ENCODE results near the gene AGTR2.
"Not testable (repeated sequence)": the region's sequence is repeated elsewhere in the genome, so short reads cannot be mapped to it uniquely, and the experiment has no call there.

The AGTR2 gene, protein sequence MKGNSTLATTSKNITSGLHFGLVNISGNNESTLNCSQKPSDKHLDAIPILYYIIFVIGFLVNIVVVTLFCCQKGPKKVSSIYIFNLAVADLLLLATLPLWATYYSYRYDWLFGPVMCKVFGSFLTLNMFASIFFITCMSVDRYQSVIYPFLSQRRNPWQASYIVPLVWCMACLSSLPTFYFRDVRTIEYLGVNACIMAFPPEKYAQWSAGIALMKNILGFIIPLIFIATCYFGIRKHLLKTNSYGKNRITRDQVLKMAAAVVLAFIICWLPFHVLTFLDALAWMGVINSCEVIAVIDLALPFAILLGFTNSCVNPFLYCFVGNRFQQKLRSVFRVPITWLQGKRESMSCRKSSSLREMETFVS

DNA sequence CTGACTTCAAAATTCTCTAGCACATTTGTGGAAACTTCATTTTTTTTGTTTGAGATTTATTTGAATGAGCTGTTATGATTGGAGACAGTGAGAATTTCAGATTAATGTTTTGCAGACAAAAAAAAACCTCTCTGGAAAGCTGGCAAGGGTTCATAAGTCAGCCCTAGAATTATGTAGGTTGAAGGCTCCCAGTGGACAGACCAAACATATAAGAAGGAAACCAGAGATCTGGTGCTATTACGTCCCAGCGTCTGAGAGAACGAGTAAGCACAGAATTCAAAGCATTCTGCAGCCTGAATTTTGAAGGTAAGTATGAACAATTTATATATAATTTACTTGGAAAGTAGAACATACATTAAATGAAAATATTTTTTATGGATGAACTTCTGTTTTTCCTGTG is at the start of gene AGTR2:
TSS of gene AGTR2 (plus strand) at position 234 of the 400 bp plus-strand sequence. CDS start 1,537 bp downstream, outside the sequence.
- DNase-seq: no peak

DNA sequence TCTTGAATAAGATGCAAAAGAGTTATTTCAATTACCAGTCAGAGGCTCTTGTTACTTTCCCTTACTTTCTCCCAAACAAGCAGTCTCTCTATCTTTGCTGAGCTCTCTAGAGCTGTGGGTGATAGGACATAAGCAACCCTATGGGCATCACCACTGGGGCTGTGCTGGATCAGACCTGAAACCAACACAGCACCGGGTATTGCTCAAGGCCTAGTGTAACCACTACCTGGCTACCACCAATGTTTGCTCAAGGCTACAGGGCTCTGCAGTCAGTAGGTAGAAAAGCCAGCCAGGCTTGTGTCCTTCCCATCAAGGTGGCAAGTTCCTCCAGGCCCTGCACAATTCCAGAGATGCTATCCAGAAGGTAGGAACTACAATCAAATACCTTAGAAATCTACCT is 35.3 kb upstream of the AGTR2 start:
- no peak for DNase-seq

DNA sequence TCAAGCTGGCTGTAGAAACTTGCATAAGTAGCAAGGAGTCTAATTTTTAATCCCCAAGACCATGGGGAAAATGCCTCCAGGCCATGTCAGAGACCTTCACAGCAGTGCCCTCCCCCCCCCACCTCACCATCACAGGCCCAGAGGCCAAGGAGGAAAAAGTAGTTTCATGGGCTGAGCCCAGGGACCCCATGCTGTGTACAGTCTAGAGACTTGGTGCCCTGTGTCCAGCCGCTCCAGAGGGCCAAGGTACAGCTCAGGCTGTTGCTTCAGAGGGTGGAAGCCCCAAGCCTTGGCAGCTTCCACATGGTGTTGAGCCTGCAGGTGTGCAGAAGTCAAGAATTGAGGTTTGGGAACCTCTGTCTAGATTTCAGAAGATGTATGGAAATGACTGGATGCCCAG is 29.3 kb upstream of the AGTR2 start:
- not testable (repeated sequence) for DNase-seq

DNA sequence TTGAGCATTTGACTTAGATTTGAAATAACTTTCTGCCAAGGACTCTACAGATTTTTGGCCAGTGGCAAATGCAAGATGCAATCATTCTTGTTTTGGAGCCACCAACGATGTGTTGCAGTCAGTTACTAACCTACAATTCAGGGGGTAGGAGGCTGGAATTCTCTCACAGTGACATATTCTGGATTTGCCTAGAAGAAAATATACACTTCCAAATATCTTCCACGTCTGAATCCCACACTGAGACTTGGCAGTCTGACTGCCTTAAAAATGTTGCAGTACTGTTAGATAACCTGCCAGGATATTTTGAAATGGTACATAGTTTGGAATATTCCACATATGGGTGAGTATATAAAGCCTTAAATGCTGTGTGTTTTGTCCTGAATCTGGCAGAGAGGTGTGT is 27.6 kb upstream of the AGTR2 start:
- no peak for DNase-seq

DNA sequence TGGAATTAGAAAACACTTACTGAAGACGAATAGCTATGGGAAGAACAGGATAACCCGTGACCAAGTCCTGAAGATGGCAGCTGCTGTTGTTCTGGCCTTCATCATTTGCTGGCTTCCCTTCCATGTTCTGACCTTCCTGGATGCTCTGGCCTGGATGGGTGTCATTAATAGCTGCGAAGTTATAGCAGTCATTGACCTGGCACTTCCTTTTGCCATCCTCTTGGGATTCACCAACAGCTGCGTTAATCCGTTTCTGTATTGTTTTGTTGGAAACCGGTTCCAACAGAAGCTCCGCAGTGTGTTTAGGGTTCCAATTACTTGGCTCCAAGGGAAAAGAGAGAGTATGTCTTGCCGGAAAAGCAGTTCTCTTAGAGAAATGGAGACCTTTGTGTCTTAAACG is 2.4 kb downstream of the AGTR2 start:
- no peak for DNase-seq

DNA sequence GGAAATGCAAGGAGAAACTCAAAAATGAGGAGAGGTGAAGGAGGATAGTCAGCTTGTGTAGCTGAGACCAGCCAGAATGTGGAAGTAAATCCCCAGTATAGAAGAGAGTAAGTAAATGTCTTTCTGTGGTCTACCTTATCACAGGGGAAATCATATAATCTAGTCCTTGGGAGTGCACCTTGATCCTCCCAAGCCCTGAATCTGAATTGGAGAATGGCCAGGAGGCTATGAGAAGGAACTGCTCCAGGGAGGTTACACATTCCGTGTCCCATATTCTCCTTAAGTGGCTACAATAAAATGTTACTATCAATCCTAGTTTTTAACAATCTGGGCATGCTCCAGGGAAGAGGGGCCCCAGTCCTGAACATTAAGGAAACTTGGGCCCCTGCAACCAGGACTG is 10.8 kb downstream of the AGTR2 start:
- DNase-seq: no peak

DNA sequence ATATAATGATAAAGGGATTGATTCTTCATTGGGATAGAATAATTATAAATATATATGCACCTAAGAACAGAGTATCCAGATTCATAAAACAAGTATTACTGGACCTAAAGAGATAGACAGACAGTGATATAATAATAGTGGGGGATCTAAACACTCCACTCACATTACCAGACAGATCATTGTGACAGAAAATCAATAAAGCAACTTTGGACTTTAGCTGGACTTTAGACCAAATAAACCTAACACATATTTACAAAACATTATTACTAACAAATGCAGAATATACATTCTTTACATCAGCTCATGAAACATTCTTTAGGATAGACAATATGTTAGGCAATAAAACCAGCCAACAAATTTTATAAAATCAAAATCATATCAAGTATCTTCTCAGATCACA is 14.6 kb downstream of the AGTR2 start:
- no peak for DNase-seq

DNA sequence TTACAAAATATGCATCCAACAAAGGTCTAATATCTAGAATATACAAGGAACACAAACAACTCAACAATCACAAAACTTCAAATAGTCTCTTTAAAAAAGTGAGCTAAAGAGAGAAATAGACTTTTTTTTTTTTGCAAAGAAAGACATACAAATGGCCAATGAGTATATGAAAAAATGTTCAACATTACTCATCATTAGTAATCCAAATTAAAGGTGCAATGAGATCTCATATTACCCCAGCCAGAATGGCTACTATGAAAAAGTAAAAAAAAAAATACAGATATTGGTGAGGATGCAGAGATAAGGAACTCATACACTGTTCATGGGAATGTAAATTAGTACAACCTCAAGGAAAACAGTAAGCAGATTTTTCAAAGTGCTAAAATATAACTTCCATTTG is 24.1 kb downstream of the AGTR2 start:
- no peak for DNase-seq

DNA sequence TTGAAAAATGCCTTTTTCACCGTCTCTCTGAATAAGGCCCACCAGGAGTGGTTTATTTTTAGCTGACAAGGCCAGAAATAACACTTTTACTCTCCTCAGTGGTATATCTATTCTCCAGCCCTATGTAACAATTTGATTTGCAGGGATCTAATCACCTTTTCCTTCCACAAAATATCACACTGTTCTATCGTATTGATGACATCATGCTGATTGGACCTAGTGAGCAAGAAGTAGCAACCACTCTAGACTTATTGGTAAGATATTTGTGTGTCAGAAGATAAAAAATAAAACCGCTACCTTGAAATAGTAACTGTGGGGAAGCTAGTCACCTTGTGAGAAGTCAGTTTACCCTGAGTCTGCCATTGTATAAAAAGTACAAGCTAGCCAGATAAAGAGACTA is 27.7 kb downstream of the AGTR2 start:
- no peak for DNase-seq

DNA sequence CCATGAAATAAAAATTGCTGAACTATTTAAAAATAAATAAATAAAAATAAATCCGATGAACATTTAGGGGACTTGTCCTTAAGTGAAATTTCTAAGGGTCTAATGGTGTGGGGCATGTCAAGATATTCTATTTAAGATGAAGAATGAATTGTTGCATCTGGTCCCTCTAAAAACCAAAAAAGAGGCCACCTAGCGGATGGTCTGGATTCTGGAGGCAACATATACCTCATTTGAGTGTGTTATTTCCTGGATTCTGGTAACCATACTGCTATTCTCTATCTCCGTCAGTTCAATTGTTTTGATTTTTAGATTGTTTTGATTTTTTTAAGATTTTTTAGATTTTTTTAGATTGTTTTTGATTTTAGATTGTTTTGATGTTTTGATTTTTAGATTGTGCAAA is 28.3 kb downstream of the AGTR2 start:
- no peak for DNase-seq

DNA sequence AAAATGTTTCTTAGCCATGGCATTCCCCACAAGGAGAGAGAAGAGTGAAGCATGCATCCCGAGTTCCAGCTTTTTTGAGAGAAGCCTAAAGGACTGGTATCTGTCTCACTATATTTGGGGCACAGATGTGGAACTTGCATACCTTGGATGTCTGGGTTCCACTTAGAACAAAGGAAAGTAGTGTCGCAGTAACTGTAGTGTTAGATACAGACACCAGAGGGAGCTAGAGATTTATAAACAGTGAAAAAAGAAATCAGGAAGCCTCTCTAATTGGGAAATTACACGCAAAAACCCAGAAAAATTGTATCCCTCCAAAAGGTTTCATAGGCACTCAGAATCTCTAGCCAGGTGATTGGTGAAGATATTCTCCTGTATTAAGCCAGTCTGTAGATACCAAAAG is 34.4 kb downstream of the AGTR2 start:
- no peak for DNase-seq

DNA sequence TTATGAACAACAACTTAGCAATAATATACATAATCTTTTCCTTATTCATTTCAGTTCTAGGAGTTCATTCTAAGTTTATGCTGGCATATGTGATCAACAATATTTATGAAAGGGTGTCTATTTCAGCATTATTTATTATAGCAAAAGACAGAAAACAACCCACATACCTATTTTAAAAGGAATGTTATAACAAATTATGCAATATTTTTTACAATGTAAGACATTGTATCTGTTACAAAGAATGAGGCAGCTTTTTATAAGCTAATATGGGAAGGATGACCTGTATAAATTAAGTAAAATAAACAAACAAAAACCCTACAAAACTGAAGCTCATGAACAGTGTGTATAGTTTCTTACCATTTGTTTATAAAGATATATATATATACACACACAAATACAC is 42.7 kb downstream of the AGTR2 start:
- no peak for DNase-seq

DNA sequence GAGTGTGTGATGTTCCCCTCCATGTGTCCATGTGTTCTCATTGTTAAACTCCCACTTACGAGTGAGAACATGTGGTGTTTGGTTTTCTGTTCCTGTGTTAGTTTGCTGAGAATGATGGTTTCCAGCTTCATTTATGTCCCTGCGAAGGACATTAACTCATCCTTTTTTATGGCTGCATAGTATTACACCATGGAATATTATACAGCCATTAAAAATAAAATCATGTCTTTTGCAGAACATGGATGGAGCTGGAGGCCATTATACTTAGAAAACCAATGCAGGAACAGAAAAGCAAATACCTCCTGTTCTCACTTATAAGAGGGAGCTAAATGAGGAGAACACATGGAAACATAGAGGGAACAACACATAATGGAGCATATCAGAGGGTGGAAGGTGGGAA is 46.5 kb downstream of the AGTR2 start:
- not testable (repeated sequence) for DNase-seq
